Measurements from ENCODE around the gene ERMP1. TPM values are rescaled to one million over a fixed set of nuclear protein-coding genes. Genes with fewer than 3 reads are reported as not detected.

ERMP1 gene
- total and polyA plus RNA-seq, 7 donors = 2.4 to 12.3 (median 8.8) TPM

- H3K27ac ChIP-seq = peak overlapping the region; percentile 66
- ATAC-seq = peak; percentile 70 to 87 (median 80)
These were observed 6.6 kb upstream of the ERMP1 start for GRCh38 chr9:5839572-5839902.

GRCh38 chr9:5838884-5839571 lies 6.1 kb upstream of the ERMP1 start:
- Histone ChIP-seq H3K27ac (peak overlapping the region; percentile 66), H3K4me3 (peak overlapping the region; percentile 42)
- no peak for DNase-seq

More at GRCh38 chr9:5839572-5839902, 6.6 kb upstream of the ERMP1 start:
- no peaks in the 10 kb centered on the region for H3K9me3 ChIP-seq
- H3K36me3 ChIP-seq (ENCODE audit: insufficient read depth in 1 of 2, low read depth in 1 of 2) = peaks cover 0 to 9% of the 10 kb centered on the region in 2 donors
- peaks cover 9% of the 10 kb centered on the region for H3K4me1 ChIP-seq
- 36 to 50% (median 50%) methylated on average over 4 of the region's 4 CpGs for WGBS, 3 donors
- DNase-seq = no peak
- no peak for TF ChIP-seq CTCF (IDR thresholded peaks at IDR 0.05)
- intact Hi-C loops (cut with DNase I) = loop anchor here in 1 of 2 donors (5.0 to 10.0 kb wide), 2 partner anchors 37 to 405 kb away; partner anchors contain the start of gene PLGRKT
- no peaks in the 10 kb centered on the region for H3K27me3 ChIP-seq (ENCODE audit: insufficient read depth in 3 of 3, low read length in 2 of 3)
- H3K4me3 ChIP-seq = peak overlapping the region; percentile 42

GRCh38 chr9:5835808-5836207 lies 2.9 kb upstream of the ERMP1 start:
- no peak for TF ChIP-seq CTCF (IDR thresholded peaks at IDR 0.05)
- 71 to 96% (median 76%) methylated on average over 1 of the region's 1 CpG for WGBS, 3 donors
- DNase-seq (no peak), ATAC-seq (no peak)
- intact Hi-C loops (cut with DNase I) = loop anchor here in 1 of 2 donors (5.0 to 10.0 kb wide), 2 partner anchors 34 to 401 kb away; partner anchors contain the start of gene PLGRKT
- Histone ChIP-seq H3K9me3 (no peaks in the 10 kb centered on the region), H3K27me3 (ENCODE audit: insufficient read depth in 3 of 3, low read length in 2 of 3) (no peaks in the 10 kb centered on the region), H3K4me3 (no peak overlapping the region), H3K36me3 (ENCODE audit: insufficient read depth in 1 of 2, low read depth in 1 of 2) (no peaks in the 10 kb centered on the region), H3K4me1 (peaks cover 18% of the 10 kb centered on the region), H3K27ac (no peak overlapping the region)

More at GRCh38 chr9:5838884-5839571, 6.1 kb upstream of the ERMP1 start:
- intact Hi-C loops (cut with DNase I) = loop anchor here in 1 of 2 donors (5.0 to 10.0 kb wide), 2 partner anchors 37 to 404 kb away; partner anchors contain the start of gene PLGRKT
- ATAC-seq = peak; percentile 81 to 94 (median 92)
- 26 to 37% (median 27%) methylated on average over 2 of the region's 2 CpGs for WGBS, 3 donors
- no peaks in the 10 kb centered on the region for H3K27me3 ChIP-seq (ENCODE audit: insufficient read depth in 3 of 3, low read length in 2 of 3)
- H3K36me3 ChIP-seq (ENCODE audit: insufficient read depth in 1 of 2, low read depth in 1 of 2) = peaks cover 0 to 9% of the 10 kb centered on the region in 2 donors
- peaks cover 9% of the 10 kb centered on the region for H3K4me1 ChIP-seq
- no peaks in the 10 kb centered on the region for H3K9me3 ChIP-seq
- TF ChIP-seq CTCF (IDR thresholded peaks at IDR 0.05) = no peak

GRCh38 chr9:5834214-5834613 lies 1.3 kb upstream of the ERMP1 start:
- WGBS, 3 donors = 84 to 97% (median 95%) methylated on average over 1 of the region's 1 CpG
- Histone ChIP-seq H3K36me3 (ENCODE audit: insufficient read depth in 1 of 2, low read depth in 1 of 2) (peaks cover 0 to 3% of the 10 kb centered on the region in 2 donors), H3K4me1 (peaks cover 14% of the 10 kb centered on the region), H3K27ac (no peak overlapping the region), H3K27me3 (ENCODE audit: insufficient read depth in 3 of 3, low read length in 2 of 3) (no peaks in the 10 kb centered on the region), H3K4me3 (no peak overlapping the region), H3K9me3 (no peaks in the 10 kb centered on the region)
- DNase-seq (no peak), ATAC-seq (no peak)
- intact Hi-C loops (cut with DNase I) = loop anchor here in 1 of 2 donors (10.0 kb wide), 1 partner anchor 399 kb away; the partner anchor contains the start of gene PLGRKT
- no peak for TF ChIP-seq CTCF (IDR thresholded peaks at IDR 0.05)

All from psoas muscle (tissue), 8 donors.